Thymus (tissue), 11 donors: ENCODE results near the gene RIIAD1. TPM values are rescaled to one million over a fixed set of nuclear protein-coding genes. Genes with fewer than 3 reads are reported as not detected.
A peak's percentile ranks its signal among the peaks of the same experiment; 100 is the strongest.

Experiments
- DNase-seq, 9 donors: peaks; one replicate each; pipeline ENCODE4 v3.0.0-alpha.2; 2013; ENCODE audit warnings: low spot score in 9 of 9, low read depth in 6 of 9, missing footprints in 1 of 9
- H3K27ac ChIP-seq, 2 donors: one replicate each; pipeline ENCODE4 v1.5.1; 2013; ENCODE audit warnings: control low read depth in 1 of 2, low read depth in 1 of 2, low read length in 1 of 2, mild to moderate bottlenecking in 1 of 2, moderate library complexity in 1 of 2
- H3K27me3 ChIP-seq, 2 donors: one replicate each; pipeline ENCODE4 v1.5.1; 2013; ENCODE audit warnings: low read length in 1 of 2; ENCODE audit not compliant: control insufficient read depth in 2 of 2, insufficient read depth in 1 of 2
- H3K36me3 ChIP-seq, 2 donors: one replicate each; pipeline ENCODE4 v1.5.1; 2013; ENCODE audit warnings: low read length in 1 of 2, mild to moderate bottlenecking in 1 of 2, moderate library complexity in 1 of 2; ENCODE audit not compliant: control insufficient read depth in 2 of 2, insufficient read depth in 2 of 2
- H3K4me1 ChIP-seq, 2 donors: one replicate each; pipeline ENCODE4 v1.5.1; 2013; ENCODE audit warnings: low read length in 2 of 2; ENCODE audit not compliant: control insufficient read depth in 2 of 2, insufficient read depth in 2 of 2
- H3K4me3 ChIP-seq, 2 donors: one replicate each; pipeline ENCODE4 v1.5.1; 2013; ENCODE audit warnings: low read length in 2 of 2, control low read depth in 1 of 2, mild to moderate bottlenecking in 1 of 2
- H3K9me3 ChIP-seq, 2 donors: one replicate each; pipeline ENCODE4 v1.5.1; 2013; ENCODE audit warnings: low read length in 1 of 2, mild to moderate bottlenecking in 1 of 2; ENCODE audit not compliant: control insufficient read depth in 2 of 2, insufficient read depth in 1 of 2
- WGBS: extraction: QIAGEN DNeasy Blood & Tissue Kit; methylation state at CpG from one replicate; pipeline ENCODE4 v1.1.7; 2013; 5-methylcytosine and 5-hydroxymethylcytosine counted together
- polyA plus RNA-seq: library from polyadenylated mRNA; stranded (reverse); fragments of 200-250 nt; gene quantifications from one replicate; pipeline ENCODE4 v1.2.3, GENCODE V29; 2013
- total RNA-seq: library from RNA; stranded (reverse); fragments of 120-200 nt; gene quantifications from one replicate; pipeline ENCODE4 v1.2.4, GENCODE V29; 2013
- donor health status: healthy.

Gene RIIAD1
- total and polyA plus RNA-seq, 2 donors: 0.21 TPM; not detected in 1

DNA sequence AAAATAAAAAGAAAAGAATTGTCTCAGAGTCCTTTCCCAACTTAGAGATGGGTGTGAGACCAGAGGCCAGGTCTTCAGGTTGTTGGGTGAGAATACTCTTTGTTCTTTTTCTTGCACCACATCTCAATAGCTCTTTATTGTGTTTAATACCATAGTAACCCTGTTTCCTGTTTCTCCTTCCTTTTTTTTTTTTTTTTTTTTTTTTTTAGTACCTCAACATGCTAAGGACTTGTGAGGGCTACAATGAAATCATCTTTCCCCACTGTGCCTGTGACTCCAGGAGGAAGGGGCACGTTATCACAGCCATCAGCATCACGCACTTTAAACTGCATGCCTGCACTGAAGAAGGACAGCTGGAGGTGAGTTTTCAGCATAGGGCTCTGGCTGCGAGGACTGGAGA, 29.1 kb upstream of the RIIAD1 start:
- Histone ChIP-seq H3K4me1 (no peaks in the 10 kb centered on the region), H3K4me3 (no peak overlapping the region), H3K27ac (no peak overlapping the region), H3K27me3 (no peaks in the 10 kb centered on the region), H3K9me3 (no peaks in the 10 kb centered on the region), H3K36me3 (peaks cover 28 to 31% of the 10 kb centered on the region in 2 donors)
- DNase-seq: no peak
- 95% methylated on average over 3 of the region's 3 CpGs for WGBS

DNA sequence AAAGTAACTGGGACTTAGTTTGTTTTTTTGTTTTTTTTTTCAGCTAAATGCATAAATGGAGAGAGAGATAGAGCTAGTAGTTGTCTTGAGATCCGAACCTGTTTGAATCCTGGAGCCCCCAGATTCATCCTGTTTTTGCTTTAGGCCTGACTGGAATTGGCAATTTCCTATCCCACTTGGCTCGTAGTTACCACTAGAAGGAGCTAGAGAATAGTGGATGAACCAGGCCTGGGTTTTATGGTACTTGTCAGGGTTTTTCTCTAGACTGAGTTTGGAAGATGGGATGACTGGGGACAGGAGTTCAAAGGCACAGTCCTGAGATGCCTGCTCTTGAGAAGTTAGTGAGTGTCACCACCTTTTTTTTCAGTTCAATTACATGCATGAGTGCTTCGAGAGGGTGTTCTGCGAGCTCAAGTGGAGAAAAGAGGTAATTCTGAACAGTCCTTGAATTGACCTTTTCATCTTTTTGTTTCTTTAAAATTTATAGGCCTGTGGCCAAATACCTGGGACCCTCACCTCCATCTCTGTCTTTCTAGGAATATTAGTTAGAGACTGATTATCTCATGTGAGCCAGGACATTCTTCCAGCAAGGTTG, 28.2 kb upstream of the RIIAD1 start:
- H3K9me3 ChIP-seq: no peaks in the 10 kb centered on the region
- peak in 1 of 9 donors; percentile 41 for DNase-seq
- no peaks in the 10 kb centered on the region for H3K27me3 ChIP-seq
- WGBS: 97% methylated on average over 4 of the region's 4 CpGs
- no peak overlapping the region for H3K27ac ChIP-seq
- no peaks in the 10 kb centered on the region for H3K4me1 ChIP-seq
- H3K36me3 ChIP-seq: peaks cover 37% of the 10 kb centered on the region in 2 donors
- no peak overlapping the region for H3K4me3 ChIP-seq

DNA sequence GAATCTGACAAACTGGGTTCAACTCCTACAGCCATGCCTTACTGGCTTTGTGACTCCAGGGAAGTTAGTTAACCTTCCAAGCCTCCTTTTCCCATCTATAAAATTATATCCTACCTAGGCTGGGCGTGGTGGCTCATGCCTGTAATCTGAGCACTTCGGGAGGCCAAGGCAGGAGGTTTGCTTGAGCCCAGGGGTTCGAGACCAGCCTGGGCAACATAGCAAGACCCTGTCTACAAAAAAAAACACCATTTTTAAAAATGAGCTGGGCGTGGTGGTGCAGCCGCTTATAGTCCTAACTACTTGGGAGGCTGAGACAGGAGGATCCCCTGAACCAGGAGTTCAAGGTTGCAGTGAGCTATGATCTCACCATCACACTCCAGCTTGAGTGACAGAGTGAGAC, 19.8 kb upstream of the RIIAD1 start:
- H3K36me3 ChIP-seq: peaks cover 30 to 32% of the 10 kb centered on the region in 2 donors
- no peaks in the 10 kb centered on the region for H3K9me3 ChIP-seq
- 98% methylated on average over 5 of the region's 5 CpGs for WGBS
- no peak for DNase-seq
- no peaks in the 10 kb centered on the region for H3K27me3 ChIP-seq
- no peak overlapping the region for H3K4me3 ChIP-seq
- no peak overlapping the region for H3K27ac ChIP-seq
- peaks cover 0 to 4% of the 10 kb centered on the region in 2 donors for H3K4me1 ChIP-seq

DNA sequence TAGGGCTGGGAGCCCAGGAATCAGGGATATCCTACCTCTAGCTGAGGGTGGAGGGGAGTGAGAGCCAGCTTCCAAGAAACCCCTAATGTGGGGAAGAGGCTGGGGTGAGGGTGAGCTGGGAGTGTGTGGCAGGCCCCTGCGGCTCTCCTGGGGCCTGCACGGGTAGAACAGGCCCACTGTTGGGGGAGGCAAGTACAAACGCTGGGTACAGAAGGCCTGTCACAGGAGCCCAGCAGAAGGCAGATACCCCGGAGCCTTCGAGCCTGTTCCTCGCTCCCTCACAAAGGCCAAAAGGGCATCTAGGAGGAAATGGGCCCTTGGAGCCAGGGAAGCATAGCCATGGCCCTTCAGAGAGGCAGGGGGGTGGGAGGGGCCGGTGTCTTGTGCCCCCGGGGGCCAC, 18.4 kb upstream of the RIIAD1 start:
- H3K27me3 ChIP-seq: no peaks in the 10 kb centered on the region
- peaks cover 0 to 9% of the 10 kb centered on the region in 2 donors for H3K4me1 ChIP-seq
- H3K4me3 ChIP-seq: no peak overlapping the region
- no peak overlapping the region for H3K27ac ChIP-seq
- WGBS: 67% methylated on average over 8 of the region's 8 CpGs
- no peaks in the 10 kb centered on the region for H3K9me3 ChIP-seq
- DNase-seq: no peak
- H3K36me3 ChIP-seq: peaks cover 19 to 21% of the 10 kb centered on the region in 2 donors

DNA sequence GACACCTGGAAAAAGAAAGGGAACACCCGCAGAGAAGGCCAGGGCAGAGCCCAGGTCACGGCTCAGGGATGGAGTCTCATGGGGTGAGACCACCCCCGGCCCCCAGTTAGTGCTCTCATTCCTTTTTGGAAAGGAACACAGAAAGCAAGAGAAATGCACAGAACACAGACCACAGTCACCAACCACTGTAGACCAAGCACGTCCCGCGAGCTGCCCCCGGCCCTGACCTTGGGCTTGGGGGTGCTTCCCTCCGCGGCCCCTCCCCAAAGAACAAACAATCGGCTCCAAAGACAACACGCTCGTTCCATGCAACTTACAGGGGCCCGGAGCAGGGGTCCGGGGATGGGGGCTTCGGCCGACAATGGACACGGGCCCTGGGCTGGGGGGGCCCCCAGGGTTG, 17.5 kb upstream of the RIIAD1 start:
- Histone ChIP-seq H3K9me3 (no peaks in the 10 kb centered on the region), H3K4me1 (peaks cover 0 to 9% of the 10 kb centered on the region in 2 donors), H3K27ac (no peak overlapping the region), H3K27me3 (no peaks in the 10 kb centered on the region), H3K36me3 (peaks cover 13 to 14% of the 10 kb centered on the region in 2 donors), H3K4me3 (no peak overlapping the region)
- DNase-seq: no peak
- WGBS: 63% methylated on average over 17 of the region's 17 CpGs

DNA sequence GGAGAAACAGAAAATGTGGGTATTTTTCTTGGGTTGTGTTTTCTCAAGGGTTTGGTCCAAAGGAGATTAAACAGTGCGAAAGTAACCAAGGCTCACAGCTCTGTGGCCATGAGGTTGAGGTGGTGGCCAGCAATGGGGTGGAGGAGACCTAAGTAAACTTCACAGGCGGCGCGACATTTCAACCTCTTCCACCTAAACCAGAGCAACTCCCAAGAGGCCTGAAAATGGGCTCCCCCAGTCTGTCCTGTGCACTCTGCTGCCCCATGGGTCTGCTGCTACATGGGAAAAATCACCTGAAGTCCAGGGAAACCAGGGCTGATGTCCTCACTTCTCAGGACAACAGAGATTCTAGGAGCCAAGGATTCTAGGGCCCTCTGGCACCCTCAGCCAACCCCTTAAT, 17.1 kb upstream of the RIIAD1 start:
- Histone ChIP-seq H3K27me3 (no peaks in the 10 kb centered on the region), H3K4me3 (no peak overlapping the region), H3K9me3 (no peaks in the 10 kb centered on the region), H3K4me1 (peaks cover 0 to 9% of the 10 kb centered on the region in 2 donors), H3K27ac (no peak overlapping the region), H3K36me3 (peaks cover 10 to 12% of the 10 kb centered on the region in 2 donors)
- WGBS: 84% methylated on average over 4 of the region's 4 CpGs
- no peak for DNase-seq

DNA sequence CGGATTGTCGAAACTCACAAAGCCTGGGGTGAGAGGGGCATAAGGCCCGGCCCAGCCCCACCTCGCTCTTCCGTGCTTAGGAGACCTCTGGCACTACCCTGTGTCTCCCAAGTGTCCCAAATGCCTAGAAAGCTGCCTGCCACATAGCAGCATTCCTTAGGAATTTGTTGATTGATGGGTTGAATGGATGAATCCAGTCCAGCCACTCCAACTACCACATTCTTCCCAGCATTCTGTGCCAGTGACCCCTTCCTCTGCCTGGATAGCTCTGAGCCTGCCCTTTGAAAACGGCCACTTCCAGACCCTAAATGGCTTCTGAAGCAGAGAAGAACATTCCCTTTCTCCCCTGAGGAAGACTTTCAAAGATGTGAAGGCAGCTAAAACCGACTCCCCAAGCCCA, 16.2 kb upstream of the RIIAD1 start:
- no peak for DNase-seq
- H3K4me1 ChIP-seq: peaks cover 0 to 9% of the 10 kb centered on the region in 2 donors
- peaks cover 5 to 8% of the 10 kb centered on the region in 2 donors for H3K36me3 ChIP-seq
- no peak overlapping the region for H3K27ac ChIP-seq
- WGBS: 96% methylated on average over 7 of the region's 7 CpGs
- no peak overlapping the region for H3K4me3 ChIP-seq
- no peaks in the 10 kb centered on the region for H3K27me3 ChIP-seq
- no peaks in the 10 kb centered on the region for H3K9me3 ChIP-seq

DNA sequence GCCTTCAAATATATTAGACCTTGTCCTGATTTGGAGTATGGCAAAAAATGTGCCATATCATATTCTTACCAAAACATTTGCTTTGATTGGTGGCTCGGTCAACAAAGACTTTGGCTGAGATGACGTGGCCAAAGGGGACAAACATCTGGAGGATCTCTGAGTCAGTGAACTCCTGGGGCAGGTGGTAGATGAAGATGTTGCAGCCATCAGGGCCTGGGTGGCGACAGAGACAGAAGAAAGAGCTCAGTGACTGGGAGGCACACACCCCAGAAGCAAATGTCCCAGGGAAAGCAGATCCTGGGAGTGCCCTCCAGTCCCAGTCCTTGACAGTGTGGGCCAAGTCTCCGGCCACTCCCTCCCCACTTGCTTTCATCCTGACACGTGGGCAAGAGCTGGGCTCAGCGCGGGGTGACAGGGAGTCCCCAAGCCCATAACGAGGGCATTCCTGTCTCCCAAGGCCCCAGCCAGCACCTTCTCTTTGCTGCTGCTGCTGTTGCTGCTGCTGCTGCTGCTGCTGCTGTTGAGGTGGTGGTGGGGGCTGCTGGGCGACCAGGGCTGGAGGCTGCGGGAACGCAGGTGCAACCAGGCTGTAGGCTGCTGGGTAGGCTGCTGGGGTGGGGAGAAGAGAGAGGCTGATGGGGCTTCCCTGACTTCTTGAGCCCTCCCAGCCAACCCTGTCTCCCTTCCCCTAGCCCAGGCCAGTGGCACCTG, 15.4 kb upstream of the RIIAD1 start:
- Histone ChIP-seq H3K9me3 (no peaks in the 10 kb centered on the region), H3K4me3 (no peak overlapping the region), H3K27me3 (peaks cover 0 to under 1% of the 10 kb centered on the region in 2 donors), H3K27ac (no peak overlapping the region), H3K4me1 (peaks cover 0 to 9% of the 10 kb centered on the region in 2 donors), H3K36me3 (peaks cover 4 to 8% of the 10 kb centered on the region in 2 donors)
- 64% methylated on average over 11 of the region's 11 CpGs for WGBS
- peak in 3 of 9 donors; percentile 37 to 67 (median 57) for DNase-seq
